DMS153 treated with DMSO at 0.1 percent for 48 hours (cell line): ENCODE measurements around the gene PIP4K2B.

Experiments
- DNase-seq: peaks from one replicate; lab custom pipeline; 2025; ENCODE audit not compliant: unreplicated experiment; lab: John Stamatoyannopoulos, UW

The PIP4K2B gene

DNA sequence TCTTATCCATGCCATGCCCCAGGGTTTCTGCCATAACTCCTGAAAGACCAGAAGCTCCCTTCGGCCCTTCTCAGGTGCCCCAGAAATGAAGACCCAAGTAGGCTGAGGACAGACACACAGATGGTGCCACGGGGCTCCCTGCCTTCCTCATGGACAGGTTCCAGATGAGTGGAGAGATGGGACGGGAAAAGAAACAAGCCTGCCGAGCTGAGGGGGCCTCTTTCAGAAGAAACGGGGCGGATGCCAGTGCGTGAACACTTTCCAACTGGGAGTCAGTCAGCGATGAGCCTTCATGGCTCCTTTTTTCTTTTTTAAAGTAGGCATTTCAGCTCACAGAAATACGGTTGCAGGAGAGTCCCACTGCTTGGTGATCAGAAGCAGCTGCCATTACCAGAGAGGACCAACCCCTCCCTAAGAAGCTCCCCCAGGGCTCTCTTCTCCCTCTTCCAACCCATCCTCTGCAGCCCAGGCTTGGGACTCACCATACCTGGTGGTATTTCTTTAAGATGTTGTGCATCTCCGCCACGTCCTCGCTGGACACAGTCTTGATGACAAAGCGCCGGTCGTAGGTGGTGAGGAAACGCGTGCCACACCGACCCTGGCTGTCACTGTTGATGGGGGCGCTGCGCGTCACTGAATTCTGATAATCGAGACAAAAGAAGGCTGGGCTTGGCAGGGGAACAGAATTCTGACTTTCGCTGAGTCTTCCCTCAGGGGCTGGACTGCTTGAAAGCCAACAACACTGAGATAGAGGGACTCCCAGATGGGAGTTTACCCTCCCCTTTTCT is 19.2 kb downstream of the PIP4K2B start:
- no peak for DNase-seq

DNA sequence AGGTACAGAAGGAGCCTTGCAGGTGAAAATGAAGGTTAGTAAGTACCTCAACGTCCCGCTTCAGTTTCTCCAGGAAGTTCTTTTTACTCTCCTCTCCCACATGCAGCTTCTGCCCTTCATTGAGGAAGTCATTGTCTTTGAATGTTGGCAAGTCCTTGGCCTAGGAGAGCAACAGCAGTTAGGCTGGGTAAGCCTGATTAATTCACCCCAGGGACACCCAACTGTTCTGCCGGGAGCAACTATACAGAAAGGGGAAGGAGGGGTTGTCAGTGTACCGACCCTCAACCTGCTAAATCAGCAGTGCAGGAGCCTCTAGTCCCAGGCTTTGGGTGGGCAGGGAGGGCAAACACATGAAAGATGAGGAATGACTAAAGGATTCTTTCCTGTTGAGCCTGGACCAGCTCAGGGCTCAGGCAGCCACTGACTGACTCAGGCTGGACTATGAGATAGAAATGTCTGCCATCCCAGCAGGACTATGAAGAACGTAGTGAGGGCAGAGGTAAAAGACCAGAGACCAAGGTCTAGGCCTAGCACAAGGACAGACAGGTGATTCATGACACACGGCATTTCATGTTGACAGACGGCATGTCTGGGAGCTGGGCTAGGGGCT is 21.6 kb downstream of the PIP4K2B start:
- no peak for DNase-seq

DNA sequence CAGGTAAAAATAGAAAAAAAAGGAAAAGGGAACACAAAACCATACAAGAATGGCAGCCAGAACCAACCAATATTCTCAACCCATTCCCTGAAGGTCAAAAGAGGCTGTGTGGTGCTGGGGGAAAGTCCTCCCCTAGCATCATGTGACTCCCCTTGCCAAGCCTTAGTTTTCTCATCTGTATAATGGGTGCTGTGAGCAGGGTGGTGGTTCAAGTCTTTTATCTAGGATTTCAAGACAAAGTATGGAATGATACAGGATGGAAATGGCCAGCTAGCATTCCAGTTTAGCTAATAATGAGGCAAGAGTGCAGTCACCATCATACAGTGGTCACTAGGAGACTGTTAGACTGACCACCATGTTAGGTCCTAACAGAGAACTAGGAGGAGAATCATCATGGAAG is 26.1 kb downstream of the PIP4K2B start:
- no peak for DNase-seq

DNA sequence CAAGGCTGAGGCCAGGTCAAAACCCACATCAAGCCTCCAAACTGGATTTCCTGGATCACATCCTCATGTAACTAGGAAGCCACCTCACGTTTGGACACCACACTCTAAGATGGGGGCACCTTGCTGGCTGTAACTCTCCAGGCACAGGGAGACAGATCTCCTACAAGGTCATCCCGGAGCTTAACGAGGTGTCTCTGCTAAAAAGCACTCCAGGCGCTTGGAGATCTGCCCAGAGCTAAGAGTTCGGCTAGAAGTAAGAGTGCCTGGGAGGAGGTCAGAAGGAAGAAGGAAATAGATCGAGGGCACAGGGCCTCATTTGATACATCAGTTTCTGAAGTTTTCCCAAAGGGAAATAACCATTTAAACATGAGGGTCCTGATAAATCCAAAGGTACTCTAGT is 30.9 kb downstream of the PIP4K2B start:
- DNase-seq, result no peak

DNA sequence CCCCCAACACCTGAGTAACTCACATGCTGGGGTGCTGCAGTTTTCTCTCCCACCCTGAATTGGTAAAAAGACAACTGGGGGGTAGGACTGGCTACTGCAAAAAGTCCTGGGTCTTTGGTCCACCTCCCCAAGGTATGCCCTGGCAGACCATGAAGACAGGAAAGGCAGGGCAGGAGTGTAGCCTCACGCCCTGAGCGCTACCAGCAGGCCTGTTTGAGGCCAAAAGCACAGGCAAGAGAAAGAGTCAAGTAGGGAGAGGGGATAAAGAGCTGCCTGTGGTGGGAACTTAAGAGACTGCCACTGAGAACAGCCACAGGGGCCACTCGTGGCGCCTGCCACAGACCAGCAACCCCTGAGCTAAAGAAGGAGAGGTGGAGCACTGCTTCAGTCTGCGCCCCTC is 33.0 kb downstream of the PIP4K2B start:
- DNase-seq, result no peak

DNA sequence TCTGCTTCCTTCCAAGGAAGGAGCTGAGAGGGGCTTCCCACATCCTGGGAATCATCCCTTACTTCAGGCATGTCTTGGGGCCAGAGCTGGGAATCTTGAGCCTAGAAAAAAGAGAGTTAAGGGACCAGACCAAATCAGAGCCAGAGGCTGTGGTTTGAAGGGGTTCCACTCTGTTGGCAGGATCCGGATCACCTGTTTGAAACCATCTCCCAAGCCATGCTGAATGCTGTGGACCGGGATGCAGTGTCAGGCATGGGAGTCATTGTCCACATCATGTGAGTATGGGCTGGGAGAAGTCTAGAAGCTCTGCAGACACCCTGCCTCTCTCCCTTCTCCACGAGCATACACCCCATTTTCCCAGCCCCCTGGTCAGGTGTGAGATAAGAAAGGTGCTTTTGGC is 37.1 kb downstream of the PIP4K2B start:
- DNase-seq, result no peak

DNA sequence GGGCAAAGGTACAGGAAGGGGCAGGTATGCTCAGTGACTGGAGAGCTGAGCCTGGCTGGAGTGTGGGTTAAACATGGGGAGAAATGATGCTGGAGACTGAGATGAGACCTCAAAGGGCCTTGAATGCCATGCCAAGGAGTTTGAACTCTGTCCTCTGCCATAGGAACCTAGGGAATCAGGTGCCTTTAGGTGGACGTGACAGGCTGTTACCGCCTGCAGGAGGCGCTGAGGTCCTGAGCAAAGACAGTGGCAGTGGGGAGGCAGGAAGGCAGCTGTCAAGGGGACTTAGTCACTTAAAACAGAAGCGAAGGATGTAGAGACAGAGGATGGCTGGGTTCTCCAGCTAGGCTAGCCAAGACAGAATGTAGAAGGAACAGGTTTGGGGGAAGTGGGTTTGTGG is 37.7 kb downstream of the PIP4K2B start:
- no peak for DNase-seq

DNA sequence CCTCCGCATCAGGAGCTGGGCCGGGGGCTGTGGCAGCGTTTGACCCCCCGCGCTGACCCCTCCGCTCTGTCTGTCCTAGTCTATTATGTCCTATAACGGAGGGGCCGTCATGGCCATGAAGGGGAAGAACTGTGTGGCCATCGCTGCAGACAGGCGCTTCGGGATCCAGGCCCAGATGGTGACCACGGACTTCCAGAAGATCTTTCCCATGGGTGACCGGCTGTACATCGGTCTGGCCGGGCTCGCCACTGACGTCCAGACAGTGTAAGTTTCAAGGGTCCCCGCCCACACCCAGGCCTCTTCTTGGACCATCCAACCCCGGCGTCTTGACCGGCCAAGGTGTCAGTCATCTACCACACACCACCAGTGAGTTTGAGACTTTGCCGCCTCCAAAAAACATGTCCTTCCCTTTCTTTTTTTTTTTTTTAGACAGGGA is 46.3 kb downstream of the PIP4K2B start:
- DNase-seq, result no peak

DNA sequence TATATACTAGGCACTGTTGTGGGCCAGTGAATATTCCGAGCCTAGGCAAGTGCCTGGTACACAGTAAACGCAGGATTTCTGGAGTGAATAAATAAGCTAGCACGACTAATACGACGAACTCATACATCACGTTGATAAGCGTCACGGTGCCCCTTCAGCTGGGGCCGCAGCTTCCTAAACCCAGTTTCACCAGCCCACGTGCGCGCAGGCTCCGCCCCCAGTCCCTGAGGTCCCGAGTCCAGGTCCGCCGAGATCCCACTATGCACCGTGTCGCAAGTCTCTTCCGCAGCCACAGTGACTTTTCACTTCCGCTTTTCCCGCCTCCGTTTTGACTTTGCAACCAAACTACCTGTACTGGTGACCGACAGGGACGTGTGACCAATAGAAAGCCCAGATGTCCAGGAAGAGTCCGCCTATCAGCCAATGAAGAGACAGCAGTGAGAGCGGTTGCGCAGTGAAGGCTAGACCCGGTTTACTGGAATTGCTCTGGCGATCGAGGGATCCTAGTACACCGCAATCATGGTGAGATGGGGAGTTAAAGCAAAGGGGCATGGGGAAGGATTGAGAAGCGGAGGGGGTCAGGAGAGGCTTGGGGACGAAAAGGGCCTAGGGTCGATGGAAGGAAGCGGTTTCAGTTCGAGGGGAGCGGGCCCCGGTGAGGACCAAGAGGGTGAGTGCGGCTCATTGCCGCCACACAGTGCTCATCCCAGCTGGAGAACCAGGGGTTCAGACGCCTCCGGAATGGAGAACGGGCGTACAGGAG is 46.9 kb downstream of the PIP4K2B start, which contains the start of gene PSMB3:
PSMB3 (plus strand) TSS at position 434 of the 763 bp plus-strand sequence; CDS start at position 520, 86 bp downstream.
- peak; percentile 98 for DNase-seq

DNA sequence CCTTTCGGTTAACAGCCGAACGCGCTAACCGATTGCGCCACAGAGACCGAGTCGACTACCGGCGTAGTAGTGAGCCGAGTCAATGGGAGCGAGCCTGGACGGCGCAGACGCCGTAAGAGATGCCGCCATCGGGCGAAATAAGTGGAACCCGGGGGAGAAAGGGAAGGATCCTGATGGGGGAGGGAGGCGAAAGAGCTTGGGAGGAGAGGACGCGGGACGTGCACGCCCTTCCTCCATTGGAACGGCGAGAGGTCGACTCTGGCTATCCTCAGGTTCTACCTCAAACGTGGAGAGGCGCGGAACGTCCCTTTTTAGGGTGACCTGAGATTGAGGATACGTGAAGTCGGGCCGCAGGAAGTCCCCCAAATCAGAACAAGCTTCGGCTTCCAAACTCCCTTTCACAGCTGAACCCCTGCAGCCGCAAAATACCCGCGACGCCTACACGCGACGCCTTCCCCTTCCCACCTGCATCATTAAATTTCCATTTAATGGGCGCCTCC is 47.5 kb downstream of the PIP4K2B start:
- peak; percentile 75 for DNase-seq

DNA sequence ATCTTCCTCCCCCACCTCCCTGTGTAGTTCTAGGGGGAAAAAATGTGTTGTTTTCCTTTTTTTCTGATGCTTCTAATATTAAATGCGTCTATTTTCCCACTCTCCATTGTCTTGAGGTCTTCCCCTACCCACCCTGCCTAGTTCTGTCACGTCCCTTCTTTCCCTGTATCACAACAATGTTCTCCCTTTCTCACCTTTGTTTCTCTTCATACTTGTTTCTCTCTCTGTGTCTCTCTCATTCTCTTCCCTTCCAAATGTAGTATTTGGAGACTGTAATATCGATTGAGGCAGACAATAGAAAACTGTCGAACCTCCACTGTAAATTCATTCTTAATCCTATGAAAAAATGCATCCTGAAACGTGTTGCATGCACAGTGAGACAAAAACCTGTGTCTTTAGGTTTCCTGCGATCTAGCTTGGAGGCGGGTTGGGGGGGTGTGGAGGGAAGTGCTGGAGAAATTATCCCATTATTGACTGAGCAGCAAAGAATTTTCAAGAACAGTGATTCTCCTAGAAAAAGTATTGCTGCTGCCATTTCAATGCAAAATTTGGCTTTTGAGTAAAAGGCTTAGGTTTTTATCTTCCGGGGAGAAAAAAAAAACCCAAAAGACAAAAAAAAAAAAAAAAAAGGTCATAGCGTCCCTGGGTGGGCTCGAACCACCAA is 48.1 kb downstream of the PIP4K2B start:
- peak; percentile 58 for DNase-seq

DNA sequence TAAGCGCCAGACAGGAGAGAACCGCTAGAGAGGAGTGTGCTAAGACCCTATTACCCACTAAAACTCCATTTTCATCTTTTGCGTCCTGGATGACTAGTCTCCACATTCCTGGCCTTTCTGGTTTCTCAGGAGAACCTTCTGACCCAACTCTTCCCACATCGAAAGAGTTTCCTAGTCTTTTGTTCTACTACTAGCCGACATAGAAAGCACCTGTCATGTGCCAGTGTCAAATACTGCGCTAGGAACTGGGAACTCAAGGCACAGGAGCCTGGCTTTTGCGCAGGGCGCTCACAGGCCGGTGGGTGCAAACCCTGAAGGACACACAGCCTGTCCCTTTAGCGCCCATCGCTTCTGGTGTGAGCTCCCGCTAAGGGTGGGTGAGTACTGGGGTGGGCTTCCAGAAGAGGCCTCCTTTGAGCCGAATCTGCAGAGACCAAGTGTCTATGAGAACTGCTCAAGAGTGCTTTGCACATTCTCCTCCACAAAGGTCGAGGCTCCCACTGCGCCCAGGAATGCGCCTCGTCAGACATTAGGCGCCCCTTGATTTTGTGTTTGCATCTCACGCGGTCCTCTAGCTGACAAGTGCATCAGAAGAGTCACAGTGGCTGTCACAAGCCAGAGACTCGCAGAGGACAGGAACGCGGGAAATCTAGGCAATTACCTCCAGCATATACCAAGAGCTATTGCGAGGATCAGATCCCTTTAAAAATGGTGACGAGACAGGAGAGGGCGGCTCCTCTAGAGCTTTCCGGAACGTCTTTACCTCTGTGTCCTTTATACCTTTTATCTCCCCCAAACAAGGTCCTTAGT is 48.8 kb downstream of the PIP4K2B start:
- peak; percentile 35 for DNase-seq

DNA sequence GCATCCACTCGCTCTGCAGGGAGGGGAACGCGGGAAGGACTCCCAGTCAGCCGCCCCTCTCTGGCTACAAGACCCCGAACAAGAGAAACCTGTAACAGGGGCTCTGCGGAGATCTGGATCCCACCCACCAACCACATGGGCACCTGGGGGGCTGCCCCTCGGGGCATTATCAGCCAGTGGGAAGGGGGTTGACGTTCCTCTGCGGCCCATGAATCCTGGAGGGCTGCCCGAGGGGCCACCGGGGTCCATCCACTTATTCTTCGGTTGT is 49.4 kb downstream of the PIP4K2B start:
- no peak for DNase-seq

DNA sequence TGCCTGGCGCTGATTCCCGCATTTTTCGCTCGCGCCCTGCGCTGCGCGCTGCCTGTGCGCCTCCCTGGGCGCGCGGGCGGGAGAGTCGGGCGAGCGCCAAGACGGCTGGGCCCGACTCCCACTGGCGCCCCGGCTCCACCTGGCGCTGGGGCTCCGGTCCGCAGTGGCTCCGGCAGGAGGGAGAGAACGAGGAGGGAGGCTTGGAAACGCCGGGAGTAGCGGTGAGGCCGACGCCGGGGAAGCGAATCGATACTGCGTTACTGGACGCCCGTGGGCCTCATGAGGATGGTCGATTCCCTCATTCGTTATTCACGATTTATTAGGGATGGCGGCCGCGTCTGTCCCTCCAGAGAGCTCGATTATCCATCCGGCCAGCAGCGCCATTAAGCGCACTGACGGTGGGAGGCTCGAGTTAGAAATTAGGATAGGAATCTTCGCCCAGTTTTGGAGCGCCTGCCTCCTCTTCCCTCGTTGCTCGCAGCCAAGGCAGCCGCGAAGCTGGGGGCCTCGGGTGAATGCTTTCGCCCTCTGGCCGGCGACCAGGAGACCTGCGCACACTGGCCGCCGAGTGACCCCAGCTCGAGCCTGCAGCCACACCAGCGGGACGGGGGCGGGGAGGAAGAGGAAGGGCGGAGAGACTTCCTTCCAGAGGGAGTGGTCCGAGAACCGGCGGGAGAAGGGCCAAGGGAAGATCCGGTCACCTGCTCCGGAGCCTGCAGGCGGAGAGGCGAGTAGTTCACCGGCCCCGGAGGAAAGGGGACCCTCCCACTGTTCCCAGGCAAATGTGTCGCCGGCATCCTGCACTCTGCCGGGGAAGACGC is 49.9 kb downstream of the PIP4K2B start:
- peak; percentile 34 for DNase-seq

DNA sequence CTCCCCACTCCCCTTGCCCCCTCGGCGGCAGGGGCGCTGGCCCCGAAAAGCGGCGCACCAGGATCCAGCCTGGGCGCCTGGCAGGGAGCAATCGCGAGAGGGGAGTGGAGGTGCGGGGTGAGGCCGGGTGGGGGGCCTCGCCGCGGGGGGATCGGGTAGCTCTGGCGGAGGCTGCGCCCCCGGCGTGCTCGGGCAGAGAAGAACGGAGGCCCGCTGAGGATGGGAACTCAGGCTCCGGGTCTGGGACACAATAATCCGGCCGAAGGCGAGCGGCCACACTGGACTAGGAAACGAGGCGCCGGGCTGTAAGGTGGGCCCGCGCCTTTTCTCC is 50.5 kb downstream of the PIP4K2B start:
- no peak for DNase-seq

DNA sequence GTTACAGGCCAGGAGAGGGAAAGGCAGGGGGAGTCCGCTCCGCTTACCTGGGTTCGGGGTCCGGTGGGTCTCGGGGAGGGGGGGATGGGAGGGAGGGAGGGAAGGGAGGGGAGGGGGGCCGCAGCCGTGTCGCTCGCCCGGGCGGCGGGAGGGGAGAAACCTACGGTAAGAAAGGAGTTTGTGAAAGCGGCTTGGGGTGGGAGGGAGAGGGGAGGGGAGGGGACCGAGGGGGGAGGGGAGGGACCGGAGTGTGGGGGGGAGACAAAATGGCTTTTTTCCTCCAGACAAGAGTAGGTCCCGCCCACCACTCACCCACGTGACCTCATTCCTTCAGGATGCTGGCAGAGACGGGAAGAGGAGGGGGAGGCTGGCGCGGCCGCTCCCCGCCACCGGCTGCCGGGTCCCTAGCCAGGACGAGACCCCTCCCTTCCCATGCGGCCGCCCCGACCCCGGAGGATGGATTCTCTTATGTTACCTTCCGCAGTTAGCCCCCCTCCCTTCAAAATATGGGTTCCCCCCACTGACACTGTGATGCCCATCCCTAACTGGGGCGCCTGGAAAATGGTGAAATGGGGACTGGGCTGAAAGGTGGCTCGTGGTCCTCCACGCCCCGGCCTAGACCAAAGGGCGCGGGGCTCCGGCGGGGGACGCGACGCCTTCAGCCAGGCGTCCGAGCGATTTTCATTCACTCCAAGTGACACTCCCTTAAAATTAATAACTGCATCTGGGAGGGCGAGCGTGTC is 51.0 kb downstream of the PIP4K2B start, which contains the start of gene PCGF2:
PCGF2 (minus strand) TSS at position 188 of the 743 bp plus-strand sequence. CDS start 7,934 bp downstream, outside the sequence.
- DNase-seq, result peak; percentile 73

DNA sequence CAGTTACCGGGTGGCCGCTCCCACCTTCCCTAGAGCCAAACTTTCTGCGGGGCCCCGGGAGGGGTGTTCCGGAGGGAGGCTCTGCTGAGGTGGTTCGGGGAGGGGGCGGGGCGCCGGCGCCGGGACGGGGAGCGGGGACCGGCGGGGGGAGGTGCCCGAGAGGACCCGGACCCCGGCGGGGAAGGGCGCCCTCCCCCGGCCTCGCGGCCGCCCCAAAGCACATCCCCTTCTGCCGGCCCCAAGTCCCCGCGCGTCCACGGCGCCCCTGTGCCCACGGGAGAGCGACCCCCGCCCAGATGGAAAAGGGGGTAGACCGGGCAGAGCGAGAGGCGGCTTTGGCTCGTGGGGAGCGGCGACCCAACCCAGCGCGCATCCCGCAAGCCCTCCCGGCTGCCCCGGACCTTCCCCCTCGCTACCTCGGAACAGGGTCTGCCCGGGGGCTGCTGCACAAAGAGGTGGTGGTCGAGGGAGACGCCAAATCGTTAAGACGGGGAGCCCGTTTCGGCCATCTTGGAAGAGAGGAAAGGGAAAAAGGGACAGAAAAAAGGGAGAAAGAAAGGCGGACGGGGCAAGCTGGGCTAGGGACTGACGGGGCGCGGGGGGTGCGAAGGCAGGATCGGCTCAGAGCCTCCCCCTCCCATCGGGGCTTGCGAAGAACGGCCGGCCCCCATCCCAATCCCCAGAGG is 51.8 kb downstream of the PIP4K2B start:
- no peak for DNase-seq

DNA sequence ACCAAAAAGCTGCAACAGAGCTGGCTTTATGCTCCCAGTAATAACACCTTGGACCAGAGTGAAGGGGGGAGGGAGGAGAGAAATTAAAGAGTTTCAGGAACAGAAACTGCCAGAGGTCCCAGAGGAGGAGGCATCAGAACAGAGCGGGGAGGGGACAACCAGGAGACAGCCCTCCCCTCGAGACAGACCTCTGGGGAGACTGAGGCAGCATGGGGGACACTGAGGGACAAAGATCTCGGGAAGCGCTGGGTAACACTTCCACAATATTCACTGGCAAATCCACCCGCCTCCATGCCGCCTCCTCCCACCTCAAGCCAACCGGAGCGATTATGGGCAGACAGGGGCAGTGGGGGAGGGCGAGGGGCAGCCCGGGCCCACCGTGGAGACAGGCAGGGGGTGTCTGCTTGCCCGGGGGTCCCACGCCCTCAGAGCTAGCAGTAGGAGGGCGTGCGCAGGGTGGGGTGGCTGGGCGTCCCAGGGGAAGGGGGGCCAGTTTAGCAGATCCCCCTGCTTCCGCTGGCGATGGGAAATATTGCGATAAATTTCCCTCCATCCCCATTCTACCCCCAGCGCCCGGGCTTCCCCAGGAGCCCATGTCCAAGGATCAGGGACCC is 52.4 kb downstream of the PIP4K2B start:
- no peak for DNase-seq
